IPS-18a (cell line): ENCODE data around the gene ZNF549.
A peak's percentile ranks its signal among the peaks of the same experiment; 100 is the strongest.
"Not testable (repeated sequence)": the region's sequence is repeated elsewhere in the genome, so short reads cannot be mapped to it uniquely, and the experiment has no call there.

ENCODE experiments used
- H3K27ac ChIP-seq: one replicate; pipeline ENCODE4 v1.5.1; 2013; ENCODE audit warnings: low read length
- H3K27me3 ChIP-seq: one replicate; pipeline ENCODE4 v1.6.1; 2013; ENCODE audit warnings: mild to moderate bottlenecking, low read length; ENCODE audit not compliant: control insufficient read depth, insufficient read depth
- H3K36me3 ChIP-seq: one replicate; pipeline ENCODE4 v1.6.1; 2013; ENCODE audit warnings: low read depth, low read length; ENCODE audit not compliant: control insufficient read depth
- H3K4me1 ChIP-seq: one replicate; pipeline ENCODE4 v1.6.1; 2013; ENCODE audit warnings: low read depth, low read length; ENCODE audit not compliant: control insufficient read depth
- H3K4me3 ChIP-seq: one replicate; pipeline ENCODE4 v1.5.1; 2013; ENCODE audit warnings: low read length
- H3K9ac ChIP-seq: one replicate; pipeline ENCODE4 v1.6.1; 2013; ENCODE audit warnings: mild to moderate bottlenecking, low read length, moderate library complexity
- H3K9me3 ChIP-seq: one replicate; pipeline ENCODE4 v1.6.1; 2013; ENCODE audit warnings: low read depth, low read length; ENCODE audit not compliant: control insufficient read depth

ZNF549 gene

GRCh38 chr19:57527136-57527881 lies at the start of gene ZNF549:
Gene ZNF549 (plus strand): TSS chr19:57527356. CDS start chr19:57527574, 218 bp downstream.
- no peaks in the 10 kb centered on the region for H3K27me3 ChIP-seq
- peak within 1 kb of the TSS; percentile 90 for H3K9ac ChIP-seq

GRCh38 chr19:57487477-57488298 lies 39.5 kb upstream of the ZNF549 start, which contains the start of gene ZNF419:
Gene ZNF419 (plus strand): TSS chr19:57487750. CDS start chr19:57487951, 201 bp downstream.
- not testable (repeated sequence) for H3K36me3 ChIP-seq, H3K27me3 ChIP-seq, H3K4me1 ChIP-seq, H3K9me3 ChIP-seq, H3K27ac ChIP-seq
- Histone ChIP-seq H3K9ac (peak within 1 kb of the TSS; percentile 81), H3K4me3 (peak within 1 kb of the TSS; percentile 82)

More at GRCh38 chr19:57527136-57527881, at the start of gene ZNF549:
- Histone ChIP-seq H3K4me1 (peaks cover 6% of the 10 kb centered on the region), H3K9me3 (no peaks in the 10 kb centered on the region), H3K36me3 (peaks cover 6% of the 10 kb centered on the region), H3K4me3 (peak within 1 kb of the TSS; percentile 97), H3K27ac (peak within 1 kb of the TSS; percentile 68)

GRCh38 chr19:57488299-57488644 lies 38.9 kb upstream of the ZNF549 start:
- not testable (repeated sequence) for H3K9me3 ChIP-seq, H3K4me1 ChIP-seq, H3K27me3 ChIP-seq, H3K27ac ChIP-seq
- H3K36me3 ChIP-seq, result peaks cover 11% of the 10 kb centered on the region
- H3K4me3 ChIP-seq, result peak overlapping the region; percentile 82
- peak overlapping the region; percentile 23 for H3K9ac ChIP-seq

GRCh38 chr19:57499332-57499679 lies 27.9 kb upstream of the ZNF549 start:
- H3K9me3 ChIP-seq, H3K36me3 ChIP-seq, H3K4me3 ChIP-seq, H3K27ac ChIP-seq, H3K27me3 ChIP-seq, H3K4me1 ChIP-seq, H3K9ac ChIP-seq: not testable (repeated sequence)

GRCh38 chr19:57499680-57500395 lies 27.3 kb upstream of the ZNF549 start, which contains the start of gene ZNF773:
Gene ZNF773 (plus strand): TSS chr19:57499938. CDS start chr19:57500081, 143 bp downstream.
- not testable (repeated sequence) for H3K9me3 ChIP-seq, H3K36me3 ChIP-seq, H3K27me3 ChIP-seq, H3K4me1 ChIP-seq, H3K27ac ChIP-seq
- Histone ChIP-seq H3K4me3 (peak within 1 kb of the TSS; percentile 58), H3K9ac (peak within 1 kb of the TSS; percentile 54)

- not testable (repeated sequence) for H3K4me1 ChIP-seq, H3K36me3 ChIP-seq, H3K27me3 ChIP-seq, H3K27ac ChIP-seq, H3K9me3 ChIP-seq
- peak overlapping the region; percentile 54 for H3K9ac ChIP-seq
- peak overlapping the region; percentile 58 for H3K4me3 ChIP-seq
Measured at GRCh38 chr19:57500400-57500799, 26.8 kb upstream of the ZNF549 start.

- Histone ChIP-seq H3K36me3 (peaks cover 26% of the 10 kb centered on the region), H3K27ac (no peak overlapping the region), H3K27me3 (no peaks in the 10 kb centered on the region), H3K4me1 (no peaks in the 10 kb centered on the region), H3K9me3 (peaks cover 4% of the 10 kb centered on the region), H3K9ac (no peak overlapping the region), H3K4me3 (no peak overlapping the region)
Measured at GRCh38 chr19:57506163-57506562, 21.0 kb upstream of the ZNF549 start.

GRCh38 chr19:57511484-57511883 lies 15.7 kb upstream of the ZNF549 start:
- Histone ChIP-seq H3K9ac (no peak overlapping the region), H3K27me3 (no peaks in the 10 kb centered on the region), H3K4me1 (no peaks in the 10 kb centered on the region), H3K4me3 (no peak overlapping the region), H3K36me3 (peaks cover 11% of the 10 kb centered on the region), H3K9me3 (peaks cover 29% of the 10 kb centered on the region), H3K27ac (no peak overlapping the region)

GRCh38 chr19:57512845-57513244 lies 14.3 kb upstream of the ZNF549 start:
- H3K27ac ChIP-seq, result no peak overlapping the region
- H3K9me3 ChIP-seq, result peaks cover 25% of the 10 kb centered on the region
- H3K9ac ChIP-seq, result no peak overlapping the region
- H3K4me1 ChIP-seq, result no peaks in the 10 kb centered on the region
- H3K27me3 ChIP-seq, result no peaks in the 10 kb centered on the region
- H3K36me3 ChIP-seq, result no peaks in the 10 kb centered on the region
- H3K4me3 ChIP-seq, result no peak overlapping the region

GRCh38 chr19:57515255-57515654 lies 11.9 kb upstream of the ZNF549 start:
- H3K27ac ChIP-seq, result no peak overlapping the region
- no peaks in the 10 kb centered on the region for H3K4me1 ChIP-seq
- H3K36me3 ChIP-seq, result no peaks in the 10 kb centered on the region
- no peak overlapping the region for H3K9ac ChIP-seq
- no peak overlapping the region for H3K4me3 ChIP-seq
- peaks cover 25% of the 10 kb centered on the region for H3K9me3 ChIP-seq
- no peaks in the 10 kb centered on the region for H3K27me3 ChIP-seq

- peaks cover 18% of the 10 kb centered on the region for H3K9me3 ChIP-seq
- H3K4me1 ChIP-seq, H3K27ac ChIP-seq, H3K27me3 ChIP-seq, H3K4me3 ChIP-seq, H3K36me3 ChIP-seq, H3K9ac ChIP-seq: not testable (repeated sequence)
Measured at GRCh38 chr19:57518021-57518420, 9.1 kb upstream of the ZNF549 start.
